Ammon's horn (tissue), 1 donor: Measurements from ENCODE around the gene MPZL2.

Experiments
- DNase-seq: peaks from one replicate; pipeline ENCODE4 v3.0.0-alpha.2; 2016; ENCODE audit warnings: low spot score

Gene MPZL2

GRCh38 chr11:118217575-118217974 is 46.5 kb downstream of the MPZL2 start:
- DNase-seq, result no peak

- DNase-seq, result no peak
These were observed 47.2 kb downstream of the MPZL2 start for GRCh38 chr11:118216621-118217481.

- no peak for DNase-seq
These were observed 48.3 kb downstream of the MPZL2 start for GRCh38 chr11:118215765-118216164.

GRCh38 chr11:118215262-118215661 is 48.8 kb downstream of the MPZL2 start:
- no peak for DNase-seq

GRCh38 chr11:118214210-118214914 is 49.7 kb downstream of the MPZL2 start:
- peak; percentile 70 for DNase-seq

- DNase-seq, result no peak
These were observed 50.3 kb downstream of the MPZL2 start for GRCh38 chr11:118213781-118214180.

- no peak for DNase-seq
These were observed 50.9 kb downstream of the MPZL2 start for GRCh38 chr11:118213201-118213600.

- no peak for DNase-seq
These were observed 51.3 kb downstream of the MPZL2 start for GRCh38 chr11:118212781-118213191.

GRCh38 chr11:118212131-118212725 is 51.9 kb downstream of the MPZL2 start:
- no peak for DNase-seq

GRCh38 chr11:118211006-118211405 is 53.1 kb downstream of the MPZL2 start:
- DNase-seq, result peak; percentile 57

- no peak for DNase-seq
These were observed 53.8 kb downstream of the MPZL2 start for GRCh38 chr11:118210323-118210722.

- DNase-seq, result no peak
These were observed 55.1 kb downstream of the MPZL2 start for GRCh38 chr11:118209033-118209432.

- DNase-seq, result no peak
These were observed 57.0 kb downstream of the MPZL2 start for GRCh38 chr11:118207079-118207478.

- no peak for DNase-seq
These were observed 57.6 kb downstream of the MPZL2 start for GRCh38 chr11:118206391-118207031.

GRCh38 chr11:118205606-118206378 is 58.3 kb downstream of the MPZL2 start:
- DNase-seq, result no peak
